NOMO-1 treated with dmso at 0.1 percent for 144 hours (cell line): ENCODE results near the gene CD3E.
"Not testable (repeated sequence)": the region's sequence is repeated elsewhere in the genome, so short reads cannot be mapped to it uniquely, and the experiment has no call there.

Experiments
- DNase-seq: peaks from one replicate; lab custom pipeline; 2025; ENCODE audit not compliant: unreplicated experiment; lab: John Stamatoyannopoulos, UW

Gene CD3E

DNA sequence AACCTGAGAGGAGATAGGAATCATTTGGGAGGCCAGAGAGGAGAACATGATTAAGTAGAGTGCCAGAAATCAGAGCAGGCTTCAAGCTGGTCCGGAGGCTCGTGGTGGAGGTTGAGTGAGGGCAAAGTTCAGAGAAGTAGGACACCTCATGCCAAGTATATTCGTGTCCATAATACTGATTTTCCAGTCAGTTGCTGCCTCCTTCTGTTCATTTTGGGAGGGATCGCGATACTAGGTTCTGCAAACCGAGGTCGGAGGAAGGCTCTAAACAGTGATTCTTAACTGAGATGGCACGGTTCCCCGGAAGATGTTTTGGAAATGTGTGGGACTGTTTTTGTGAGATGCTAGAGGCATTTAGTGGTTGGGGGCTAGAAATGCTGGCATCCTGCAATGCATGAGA lies 13.6 kb upstream of the CD3E start:
- DNase-seq: peak; percentile 53

DNA sequence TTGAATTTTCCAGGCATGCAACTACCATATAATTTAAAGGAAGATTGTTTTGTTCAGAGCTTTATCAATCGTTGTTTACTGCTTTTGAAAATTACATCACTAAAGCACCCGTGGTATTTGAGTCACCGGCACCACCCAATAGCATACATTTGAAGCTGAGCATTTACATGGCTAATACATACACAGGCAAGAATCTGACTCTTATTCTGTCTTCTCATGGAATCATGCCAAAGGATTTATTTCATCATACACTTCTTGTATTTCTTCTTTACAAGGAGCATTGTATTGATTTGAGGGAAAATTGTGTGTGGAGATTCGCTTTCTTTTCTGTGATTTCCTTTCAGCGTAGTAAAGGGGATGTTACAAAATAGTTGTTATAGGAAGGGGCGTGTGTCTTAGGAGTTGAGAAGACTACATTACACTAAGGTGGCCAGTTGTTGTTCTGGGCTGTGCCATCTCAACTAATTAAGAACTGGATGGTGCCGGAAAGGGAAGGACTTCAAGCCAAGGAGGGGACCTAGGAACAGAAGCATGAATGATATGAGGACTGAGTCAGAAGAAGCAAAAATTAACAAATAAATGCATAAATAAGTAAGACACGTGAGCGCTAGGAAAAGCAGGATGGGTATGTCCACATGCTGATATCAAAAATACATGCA lies 12.9 kb upstream of the CD3E start:
- peak; percentile 15 for DNase-seq

DNA sequence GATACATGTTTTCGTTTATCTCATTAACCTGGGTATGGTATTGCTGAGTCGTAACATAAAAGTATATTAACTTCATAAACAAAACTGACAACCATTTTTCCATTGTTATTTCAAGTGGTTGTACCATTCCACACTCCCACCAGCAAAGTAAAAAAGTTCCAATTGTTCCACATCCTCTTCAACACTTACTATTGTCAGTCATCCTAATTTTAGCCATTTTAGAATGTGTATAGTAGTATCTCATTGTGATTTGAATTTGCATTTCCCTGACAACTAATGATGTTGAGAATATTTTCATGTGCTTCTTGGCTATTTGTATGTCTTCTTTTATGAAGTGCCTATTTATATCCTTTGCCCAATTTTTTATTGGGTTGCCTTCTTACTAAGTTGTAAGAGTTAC lies 10.5 kb upstream of the CD3E start:
- no peak for DNase-seq

DNA sequence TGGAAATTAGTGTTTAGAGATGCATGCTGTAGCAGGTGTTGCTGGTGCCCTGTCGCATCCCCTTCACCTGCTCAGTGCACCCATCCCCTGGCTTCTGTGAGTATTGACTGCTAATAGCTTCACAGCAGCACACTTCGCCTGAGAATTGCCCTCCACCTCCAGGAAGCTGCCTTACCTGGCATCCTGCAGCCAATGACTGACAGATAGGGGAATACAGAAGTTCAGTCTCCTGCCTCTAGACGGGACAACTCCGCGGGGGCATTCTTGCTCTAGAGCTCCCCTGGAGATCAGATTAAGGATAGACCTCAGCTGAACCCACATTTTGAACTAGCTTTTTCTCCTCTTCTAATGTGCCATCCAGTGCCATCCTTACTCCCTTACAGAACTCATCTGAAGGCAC lies 9.3 kb upstream of the CD3E start:
- DNase-seq: no peak

DNA sequence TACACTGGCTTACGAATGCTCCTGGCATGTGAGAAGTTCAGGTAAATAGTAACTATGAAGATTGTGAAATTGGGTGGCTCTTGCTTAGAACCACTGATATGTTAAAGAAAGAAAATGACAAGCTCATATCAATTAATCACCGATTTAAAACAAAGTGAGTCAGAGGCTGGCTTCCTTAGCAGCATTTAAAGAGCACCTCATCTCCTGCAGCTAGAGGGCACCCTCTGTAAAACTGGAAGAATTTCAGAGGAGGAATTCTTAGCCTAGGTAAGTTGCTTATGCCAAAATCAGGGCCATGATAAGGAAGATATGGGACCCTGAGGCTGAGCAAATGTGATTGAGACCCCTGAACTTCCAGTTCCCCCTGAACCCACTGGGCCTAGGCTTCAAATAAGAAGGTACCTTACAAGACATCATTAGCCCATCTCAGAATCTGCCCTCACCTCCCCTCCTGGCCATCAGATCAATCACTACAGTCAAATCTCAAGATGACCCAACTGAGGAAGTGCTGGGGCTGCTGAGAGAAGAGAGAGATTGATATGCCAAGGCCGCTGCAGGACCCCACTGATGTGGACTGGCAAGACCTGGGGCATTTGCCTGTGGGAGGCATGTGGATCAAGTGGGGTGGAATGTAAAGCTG lies 8.6 kb upstream of the CD3E start:
- DNase-seq: no peak

DNA sequence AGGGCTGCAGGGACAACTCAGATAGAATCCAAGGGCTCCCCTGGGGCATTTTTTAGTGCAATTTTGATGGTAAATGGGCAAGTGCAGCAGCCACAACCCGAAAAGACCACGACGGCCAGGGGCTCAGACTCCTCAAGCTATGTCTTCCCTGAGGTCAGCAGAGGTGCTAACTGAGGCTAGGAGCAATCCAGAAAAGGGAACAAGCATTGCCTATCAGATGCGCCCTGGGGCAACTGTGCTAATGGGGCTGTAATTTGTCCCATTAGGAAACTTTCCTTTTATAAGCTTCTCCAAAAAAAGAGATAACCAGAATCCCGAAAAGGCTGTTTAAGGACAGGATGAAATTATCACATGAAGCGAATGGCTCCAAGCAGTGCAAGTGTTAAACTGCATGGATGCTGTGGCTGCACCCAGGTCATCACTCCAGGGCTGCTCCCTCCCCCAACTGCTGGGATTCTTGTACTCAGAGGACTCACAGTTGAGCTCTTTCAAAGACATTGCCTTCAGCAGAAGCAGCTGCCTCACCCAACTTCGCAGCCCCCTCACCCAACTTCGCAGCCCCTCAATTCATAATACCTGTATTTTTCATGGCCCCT lies 2.8 kb upstream of the CD3E start:
- no peak for DNase-seq

DNA sequence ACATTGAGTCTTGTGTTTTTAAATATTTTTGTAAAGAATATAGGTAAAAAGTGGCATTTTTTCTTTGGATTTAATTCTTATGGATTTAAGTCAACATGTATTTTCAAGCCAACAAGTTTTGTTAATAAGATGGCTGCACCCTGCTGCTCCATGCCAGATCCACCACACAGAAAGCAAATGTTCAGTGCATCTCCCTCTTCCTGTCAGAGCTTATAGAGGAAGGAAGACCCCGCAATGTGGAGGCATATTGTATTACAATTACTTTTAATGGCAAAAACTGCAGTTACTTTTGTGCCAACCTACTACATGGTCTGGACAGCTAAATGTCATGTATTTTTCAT lies 333 bp upstream of the CD3E start:
- DNase-seq: no peak

DNA sequence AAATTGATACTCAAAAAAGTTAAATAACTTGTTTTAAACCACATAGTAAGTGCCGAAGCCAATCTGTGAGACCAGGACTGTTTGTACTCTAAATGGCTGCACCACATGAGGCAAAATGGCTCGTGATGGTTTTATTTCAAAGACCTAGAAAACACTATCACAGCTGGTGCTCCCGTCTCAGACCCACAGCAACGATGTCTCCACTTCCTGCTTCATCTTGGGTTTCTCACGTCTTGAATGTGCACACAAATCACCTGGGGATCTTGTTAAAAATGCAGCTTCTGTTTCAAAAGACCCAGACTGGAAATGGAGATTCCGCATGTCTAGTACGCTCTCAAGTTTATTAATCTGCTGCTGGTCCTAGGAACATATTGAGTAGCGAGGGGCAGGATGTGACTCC lies 1.2 kb downstream of the CD3E start:
- no peak for DNase-seq

DNA sequence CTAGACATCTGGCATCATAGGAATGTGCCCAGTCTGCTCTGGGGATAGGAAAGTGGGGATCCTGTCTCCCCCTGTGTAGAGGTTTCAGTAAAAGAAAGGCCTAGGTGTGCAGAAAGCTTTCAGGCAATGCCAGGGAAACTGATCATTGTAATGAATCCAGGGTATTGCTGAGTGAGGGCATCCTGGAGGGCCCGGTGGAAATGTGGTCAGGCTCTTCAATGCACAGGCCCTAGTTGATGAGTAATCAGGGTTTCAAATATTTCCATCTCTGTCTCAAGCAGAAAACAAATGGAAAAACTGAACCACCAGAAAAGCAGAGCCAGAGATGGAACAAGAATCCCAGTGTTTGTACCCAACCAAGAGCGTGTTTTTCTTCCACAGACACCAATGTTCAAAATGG lies 2.0 kb downstream of the CD3E start:
- no peak for DNase-seq

DNA sequence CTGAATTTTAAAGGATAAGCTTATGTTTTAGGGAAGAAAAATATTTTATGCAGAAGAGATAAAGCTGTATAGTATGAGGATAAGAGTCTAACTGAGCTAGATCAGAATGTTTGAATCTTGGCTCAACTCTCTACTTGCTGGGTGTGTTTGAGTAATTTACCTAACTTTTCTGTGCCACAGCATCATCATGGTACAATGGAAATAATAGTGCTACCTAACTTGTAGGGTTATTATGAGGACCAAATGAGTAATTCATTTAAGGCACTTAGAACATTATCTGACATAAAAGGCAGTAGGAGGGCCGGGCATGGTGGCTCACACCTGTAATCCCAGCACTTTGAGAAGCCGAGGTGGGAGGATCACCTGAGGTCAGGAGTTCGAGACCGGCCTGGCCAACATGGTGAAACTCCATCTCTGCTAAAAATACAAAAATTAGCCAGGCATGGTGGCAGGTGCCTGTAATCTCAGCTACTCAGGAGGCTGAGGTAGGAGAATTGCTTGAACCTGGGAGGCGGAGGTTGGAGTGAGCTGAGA lies 4.5 kb downstream of the CD3E start:
- DNase-seq: not testable (repeated sequence)

DNA sequence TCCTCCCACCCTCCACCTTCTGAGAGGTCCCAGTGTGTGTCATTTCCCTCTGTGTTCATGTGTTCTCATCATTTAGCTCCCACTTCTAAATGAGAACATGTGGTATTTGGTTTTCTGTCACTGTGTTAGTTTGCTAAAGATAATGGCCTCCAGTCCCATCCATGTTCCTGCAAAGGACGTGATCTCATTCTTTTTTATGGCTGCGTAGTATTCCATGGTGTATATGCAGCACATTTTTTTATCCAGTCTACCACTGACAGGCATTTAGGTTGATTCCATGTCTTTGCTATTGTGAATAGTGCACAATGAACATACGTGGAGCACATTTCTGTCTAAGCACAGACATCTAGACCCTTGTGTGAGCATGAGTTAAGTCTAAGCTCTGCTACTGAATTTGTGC lies 5.7 kb downstream of the CD3E start:
- no peak for DNase-seq

DNA sequence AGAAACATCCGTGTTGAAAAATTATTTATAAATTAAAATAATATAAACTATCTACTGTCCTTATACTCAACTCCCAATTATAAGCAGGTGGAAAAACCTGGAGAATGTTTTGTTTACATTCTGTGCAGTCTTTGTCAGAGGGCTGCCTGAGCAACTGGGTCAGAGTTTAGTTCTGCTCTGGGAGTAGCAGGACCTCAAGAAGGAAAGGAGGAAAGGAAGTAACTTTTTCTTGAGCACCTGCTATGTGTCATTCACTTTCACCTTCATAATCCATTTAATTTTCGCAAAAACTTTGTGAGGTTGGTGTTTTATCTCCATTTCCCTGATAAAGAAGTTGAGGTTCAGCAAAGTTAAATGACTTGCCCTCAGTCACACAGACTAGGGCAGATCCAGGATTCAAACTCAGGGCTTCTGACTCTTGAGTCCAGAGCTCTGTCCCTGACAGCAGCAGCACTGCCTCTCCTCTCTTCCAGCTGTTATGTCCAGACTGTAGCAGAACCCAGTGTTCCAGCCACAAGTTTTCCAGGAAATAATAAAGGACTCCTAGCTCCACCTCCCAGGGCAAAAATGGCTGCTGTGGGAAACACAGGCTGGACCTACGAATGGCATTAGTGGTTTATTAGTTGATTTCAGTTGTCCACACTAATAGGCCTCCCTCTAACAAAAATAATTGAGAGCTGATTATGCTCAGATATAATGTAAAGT lies 6.4 kb downstream of the CD3E start:
- DNase-seq: no peak

DNA sequence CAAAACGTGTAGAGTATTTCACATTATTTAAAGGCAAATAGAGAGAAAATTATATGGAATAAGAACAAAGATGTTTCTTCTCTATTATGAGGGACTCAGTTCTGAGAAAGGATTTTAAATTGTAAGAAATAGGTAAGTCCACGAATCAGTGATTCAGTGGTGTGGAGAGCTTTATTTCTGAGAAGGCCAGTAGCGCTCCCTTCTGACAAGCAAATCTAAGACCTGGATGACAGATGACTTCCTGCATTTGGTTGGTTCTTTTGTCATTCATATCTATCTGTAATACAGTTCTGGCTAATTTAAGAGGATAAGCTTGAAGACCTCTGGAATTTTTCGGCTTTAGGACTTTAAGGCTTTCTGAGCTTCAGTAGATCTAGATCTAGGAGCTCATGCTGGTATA lies 7.0 kb downstream of the CD3E start:
- DNase-seq: no peak

DNA sequence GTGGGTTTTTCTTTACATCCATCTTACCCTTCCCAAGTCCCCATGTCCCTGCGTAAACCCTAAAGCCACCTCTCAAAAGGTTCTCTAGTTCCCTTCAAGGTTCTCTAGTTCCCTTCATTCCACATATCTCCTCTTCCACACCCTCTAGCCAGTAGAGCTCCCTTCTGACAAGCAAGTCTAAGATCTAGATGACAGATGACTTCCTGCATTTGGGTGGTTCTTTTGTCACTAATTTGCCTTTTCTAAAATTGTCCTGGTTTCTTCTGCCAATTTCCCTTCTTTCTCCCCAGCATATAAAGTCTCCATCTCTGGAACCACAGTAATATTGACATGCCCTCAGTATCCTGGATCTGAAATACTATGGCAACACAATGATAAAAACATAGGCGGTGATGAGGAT lies 7.8 kb downstream of the CD3E start:
- DNase-seq: no peak

DNA sequence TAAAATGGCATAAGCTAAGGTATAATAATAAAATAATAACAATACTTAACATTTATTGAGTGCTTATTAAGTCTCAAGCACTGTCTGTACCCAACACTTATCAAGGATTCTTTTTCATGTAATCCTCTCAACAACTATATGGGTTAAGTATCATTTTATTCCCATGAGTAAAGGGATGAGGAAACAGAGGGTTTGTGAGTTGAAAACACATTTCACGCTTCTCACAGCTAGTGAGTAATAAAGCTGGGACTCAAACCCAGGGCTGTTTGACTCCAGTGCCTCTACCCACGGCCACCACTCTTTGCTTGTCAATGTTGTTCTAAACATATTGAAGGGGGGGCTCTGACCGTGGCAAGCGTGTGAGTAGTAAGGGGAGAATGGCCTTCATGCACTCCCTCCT lies 8.7 kb downstream of the CD3E start:
- no peak for DNase-seq

DNA sequence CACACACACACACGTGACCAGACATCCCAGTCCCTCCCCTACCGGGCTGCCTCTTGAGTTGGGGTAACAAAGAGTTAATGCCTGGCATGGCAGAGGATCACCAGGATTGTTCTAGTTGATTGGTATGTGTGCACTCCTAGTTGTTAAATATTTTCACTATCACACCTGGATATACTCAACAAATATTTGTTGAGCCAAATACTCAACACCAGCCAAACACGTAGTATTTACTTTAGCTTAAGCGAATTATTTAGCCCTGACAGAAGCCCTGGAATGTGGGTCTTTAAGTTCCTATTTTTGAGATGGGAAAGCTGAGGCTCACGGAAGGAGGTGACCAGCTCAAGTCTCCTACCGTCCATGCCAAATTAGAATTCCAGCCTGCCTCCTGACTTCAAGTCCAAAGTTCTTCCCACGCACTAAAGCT lies 10.5 kb downstream of the CD3E start:
- no peak for DNase-seq

DNA sequence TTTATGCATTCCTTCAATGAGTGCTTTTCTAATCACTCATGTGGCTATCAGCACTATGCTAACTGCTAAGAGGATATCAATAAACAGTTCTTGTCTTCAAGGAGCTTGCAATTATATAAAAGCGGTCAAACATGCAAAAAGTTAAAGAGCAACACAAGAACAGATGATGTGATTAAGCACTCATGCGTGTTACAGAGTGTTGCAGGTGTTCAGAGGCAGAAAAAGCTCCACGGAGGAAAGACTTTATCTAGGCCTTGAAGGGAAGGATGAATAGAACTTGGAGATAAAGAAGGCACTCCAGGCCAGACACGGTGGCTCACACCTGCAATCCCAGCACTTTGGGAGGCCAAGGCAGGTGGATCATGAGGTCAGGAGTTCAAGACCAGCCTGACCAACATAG lies 13.6 kb downstream of the CD3E start:
- no peak for DNase-seq

DNA sequence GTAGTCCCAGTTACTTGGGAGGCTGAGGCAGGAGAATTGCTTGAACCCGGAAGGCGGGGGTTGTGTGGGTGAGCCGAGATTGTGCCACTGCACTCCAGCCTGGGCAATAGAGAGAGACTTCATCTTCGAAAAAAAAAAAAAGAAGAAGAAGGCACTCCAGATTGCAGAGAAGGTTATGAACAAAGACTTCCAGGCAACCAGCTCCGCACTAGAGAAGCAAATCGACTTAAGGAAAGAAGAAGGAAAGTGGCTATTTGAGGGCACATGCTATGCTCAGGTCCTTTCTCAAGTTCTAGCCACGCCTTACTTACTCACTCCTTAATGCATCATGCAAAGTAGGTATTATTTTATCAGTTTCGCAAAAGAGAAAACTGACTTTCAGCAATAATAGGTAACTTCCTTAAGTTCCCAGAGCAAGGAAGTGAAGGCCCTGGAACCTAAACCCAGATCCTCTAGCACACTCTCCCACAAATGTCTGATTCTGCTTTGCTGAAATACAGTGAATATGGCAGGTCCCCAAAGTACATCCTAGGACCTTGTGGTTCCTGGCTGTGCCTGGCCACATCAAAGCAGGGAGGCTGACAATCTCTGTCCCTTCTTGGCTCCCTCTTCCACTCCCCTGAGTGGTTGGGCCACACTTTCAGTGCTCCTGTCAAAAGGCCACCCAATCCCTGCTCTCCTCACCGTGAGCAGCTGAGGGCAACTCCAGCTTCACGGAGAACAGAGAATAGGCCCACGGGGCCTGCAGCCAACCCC lies 14.2 kb downstream of the CD3E start:
- peak; percentile 29 for DNase-seq

DNA sequence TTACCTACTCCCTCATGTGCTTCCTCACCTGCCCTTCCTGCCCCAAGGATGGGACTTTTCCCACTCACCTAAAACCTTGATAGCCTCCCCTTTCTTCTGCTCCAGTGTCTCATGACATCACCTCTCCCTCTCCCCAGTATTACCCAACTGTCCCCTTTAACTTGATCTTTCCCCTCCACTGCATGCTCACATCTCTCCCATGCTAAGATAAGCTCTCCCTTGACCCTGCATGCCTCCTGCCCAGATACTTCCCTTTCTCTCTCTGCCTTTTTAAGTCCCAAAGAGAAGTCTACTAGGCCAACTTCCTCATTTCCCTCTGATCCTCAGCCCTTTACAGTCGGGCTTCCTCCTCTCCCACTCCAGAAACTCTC lies 14.8 kb downstream of the CD3E start:
- DNase-seq: peak; percentile 57

DNA sequence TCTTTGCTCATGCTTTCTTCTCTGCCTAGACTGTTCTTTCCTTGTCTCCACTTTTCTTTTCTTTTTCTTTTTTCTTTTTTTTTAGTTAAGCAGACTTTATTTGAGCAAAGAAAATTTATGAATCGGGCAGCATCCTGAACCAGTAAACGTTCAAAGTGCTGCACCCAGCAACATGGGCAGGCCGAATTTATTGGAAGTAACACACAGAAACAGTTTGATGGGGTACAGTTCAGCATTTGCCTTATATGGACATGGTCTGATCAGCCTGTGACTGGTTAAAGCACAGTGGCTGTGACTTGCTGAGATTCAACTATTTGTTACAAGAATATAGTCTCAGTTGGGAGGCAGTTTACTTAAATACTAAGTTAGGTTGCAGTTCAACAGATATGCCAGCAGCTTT lies 16.0 kb downstream of the CD3E start:
- DNase-seq: no peak

DNA sequence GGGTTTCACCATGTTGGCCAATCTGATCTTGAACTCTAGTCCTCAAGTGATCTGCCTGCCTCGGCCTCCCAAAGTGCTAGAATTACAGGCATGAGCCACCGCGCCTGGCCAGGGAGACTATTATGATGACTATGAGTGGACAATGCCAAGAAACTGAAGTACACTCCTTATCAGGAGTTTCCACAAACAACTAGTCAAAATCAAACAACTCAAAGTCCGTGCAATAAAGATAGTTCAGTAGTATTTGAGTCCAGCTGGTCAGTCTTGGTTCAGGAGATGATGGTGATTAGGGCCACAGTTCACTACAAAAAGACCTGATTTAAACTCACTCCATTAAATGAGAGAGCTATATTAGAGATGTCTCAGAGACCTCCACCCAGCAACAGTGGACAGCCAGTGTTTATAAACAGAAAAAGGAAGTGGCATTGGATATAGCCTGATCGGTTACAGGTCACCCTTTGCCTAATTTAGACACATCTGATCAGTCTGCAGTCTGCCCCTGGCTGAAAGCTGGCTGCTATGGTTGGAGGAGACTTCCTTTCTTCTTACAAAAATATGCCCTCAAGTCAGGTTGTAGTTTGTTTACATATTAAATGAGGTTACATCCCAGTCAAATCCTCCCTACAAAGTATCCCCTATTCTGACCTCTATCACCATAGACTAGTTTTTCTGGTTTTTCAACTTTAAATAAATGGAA lies 17.0 kb downstream of the CD3E start:
- peak; percentile 33 for DNase-seq
